Sigmoid colon (tissue), 7 donors: Measurements from ENCODE around the gene COLQ. TPM values are rescaled to one million over a fixed set of nuclear protein-coding genes. Genes with fewer than 3 reads are reported as not detected.

Experiments used
- DNase-seq: peaks from one replicate; pipeline ENCODE4 v3.0.0-alpha.2; 2019
- H3K27ac ChIP-seq, 4 donors: fragments of 200-600 bp; sonication (generic); one replicate each; pipeline ENCODE4 v1.5.1; 2016 to 2019; ENCODE audit warnings: mild to moderate bottlenecking in 1 of 4
- H3K27me3 ChIP-seq, 3 donors: fragments of 200-600 bp; sonication (generic); one replicate each; pipeline ENCODE4 v1.5.1; 2019; ENCODE audit warnings: mild to moderate bottlenecking in 1 of 3
- H3K36me3 ChIP-seq, 4 donors: fragments of 200-600 bp; sonication (generic); one replicate each; pipeline ENCODE4 v1.5.1; 2016 to 2019
- H3K4me1 ChIP-seq, 4 donors: fragments of 200-600 bp; sonication (generic); one replicate each; pipeline ENCODE4 v1.5.1; 2017 to 2019
- H3K4me3 ChIP-seq, 4 donors: fragments of 200-600 bp; sonication (generic); one replicate each; pipeline ENCODE4 v1.5.1; 2017 to 2019; ENCODE audit warnings: mild to moderate bottlenecking in 2 of 4, moderate library complexity in 1 of 4
- H3K9me3 ChIP-seq, 4 donors: fragments of 200-600 bp in 3 of 4; sonication (generic) in 3 of 4; one replicate each; pipeline versions ENCODE4 v1.5.1 to v1.6.1; 2013 to 2019
- CTCF ChIP-seq, 4 experiments: fragments of 450-650 bp in 3 of 4; fragments of 200-600 bp in 1 of 4; IDR thresholded peaks; one replicate each; pipeline ENCODE4 v1.5.1; 2016 to 2019; ENCODE audit warnings: antibody characterized with exemption in 4 of 4, mild to moderate bottlenecking in 3 of 4, moderate library complexity in 2 of 4
- EP300 ChIP-seq, 4 donors: sonication (generic); formaldehyde crosslinking; IDR thresholded peaks; one replicate each; pipeline ENCODE4 v1.6.1; 2017; ENCODE audit warnings: antibody characterized with exemption in 4 of 4
- POLR2A ChIP-seq, 2 donors: fragments of 450-650 bp; IDR thresholded peaks; one replicate each; pipeline ENCODE4 v1.6.1; 2016; ENCODE audit warnings: antibody characterized with exemption in 2 of 2, mild to moderate bottlenecking in 2 of 2, moderate library complexity in 2 of 2
- POLR2AphosphoS5 ChIP-seq, 4 donors: sonication (generic); formaldehyde crosslinking; IDR thresholded peaks; one replicate each; pipeline ENCODE4 v1.6.1; 2017; ENCODE audit warnings: antibody characterized with exemption in 4 of 4
- WGBS, 2 donors: extraction: QIAGEN DNeasy Blood & Tissue Kit; methylation state at CpG; one replicate each; pipeline ENCODE4 v1.1.7; 2013; 5-methylcytosine and 5-hydroxymethylcytosine counted together
- intact Hi-C: fragments of 100-400 bp; cut with DNase I; formaldehyde crosslinking; loops from one replicate; pipeline ENCODE4 v1.15.1; 2023
- polyA plus RNA-seq, 3 donors: library from polyadenylated mRNA; stranded (reverse); fragments of 200-250 nt; gene quantifications; one replicate each; pipeline ENCODE4 v1.2.3, GENCODE V29; 2013
- total RNA-seq, 4 donors: library from RNA; depleted of rRNA; stranded (reverse); fragments of >200 nt; gene quantifications; one replicate each; pipeline ENCODE4 v1.1.0, GENCODE V29; 2016
- donor health status: healthy with polysubstance abuse.
- donor health status: Bipolar disorder and iron deficiency.
- donor health status: healthy.

Gene COLQ
- total and polyA plus RNA-seq, 7 donors, result 0.69 to 5.3 (median 1.9) TPM; not detected in 1

DNA sequence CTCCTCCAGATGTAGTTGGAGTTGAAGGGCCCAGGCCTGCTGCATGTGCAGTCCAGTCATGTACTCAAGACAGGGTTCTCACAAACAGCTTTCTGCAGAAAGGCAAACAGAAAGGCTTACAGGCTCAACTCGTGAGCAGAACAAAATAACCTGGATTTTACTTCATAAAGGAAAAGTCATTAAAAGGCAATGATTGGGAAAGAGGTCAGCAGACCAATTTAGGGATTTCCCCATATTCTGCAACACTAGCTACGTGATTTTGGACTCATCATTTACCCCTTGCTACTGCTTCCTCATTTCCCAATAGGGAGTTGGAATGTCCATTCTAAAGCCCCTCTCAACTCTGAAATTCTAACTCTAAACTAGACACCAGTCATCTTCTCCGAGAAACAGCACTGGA, 112.3 kb downstream of the COLQ start:
- TF ChIP-seq POLR2A (IDR thresholded peaks at IDR 0.05) (no peak), EP300 (IDR thresholded peaks at IDR 0.05) (no peak), CTCF (IDR thresholded peaks at IDR 0.05) (no peak), POLR2AphosphoS5 (IDR thresholded peaks at IDR 0.05) (no peak)
- Histone ChIP-seq H3K4me3 (no peak overlapping the region), H3K9me3 (no peaks in the 10 kb centered on the region), H3K36me3 (peaks cover 0 to 55% (median 14%) of the 10 kb centered on the region in 4 donors), H3K4me1 (no peaks in the 10 kb centered on the region), H3K27me3 (no peaks in the 10 kb centered on the region), H3K27ac (no peak overlapping the region)
- no peak for DNase-seq
- WGBS, 2 donors, result 81 to 90% methylated on average over 3 of the region's 3 CpGs
- intact Hi-C loops, result loop anchor here (5.0 kb wide), 1 partner anchor 207 kb away; no protein-coding TSS in a partner anchor

DNA sequence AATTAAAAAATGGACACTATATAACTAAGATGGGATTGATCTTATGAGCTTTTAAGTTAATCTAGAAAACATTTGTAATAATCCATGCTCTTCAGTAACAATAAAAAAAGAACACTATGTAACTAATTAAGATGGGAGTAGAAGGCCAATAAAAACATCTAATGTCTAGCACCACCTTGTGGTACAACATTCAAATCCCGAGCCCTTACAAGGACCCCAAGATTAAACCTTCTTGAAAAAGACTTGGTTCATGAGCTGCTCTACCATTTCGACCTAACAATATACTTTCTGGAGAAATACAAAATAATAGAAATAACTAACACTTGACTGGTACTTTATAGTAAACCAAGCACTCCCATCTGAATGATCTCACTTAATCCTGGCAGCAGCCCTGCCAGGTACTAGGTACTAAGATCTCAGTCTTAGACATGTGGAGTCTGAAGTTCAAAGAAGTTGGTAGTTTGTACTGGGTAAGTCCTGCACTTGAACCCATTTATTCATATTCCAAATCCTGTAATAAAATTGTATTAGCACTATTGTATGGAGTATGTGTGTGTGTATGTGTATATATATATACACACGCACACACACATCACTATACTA, 116.0 kb downstream of the COLQ start:
- DNase-seq, result no peak
- no peaks in the 10 kb centered on the region for H3K4me1 ChIP-seq
- H3K27ac ChIP-seq, result no peak overlapping the region
- no peak overlapping the region for H3K4me3 ChIP-seq
- H3K9me3 ChIP-seq, result no peaks in the 10 kb centered on the region
- H3K36me3 ChIP-seq, result peaks cover 0 to 19% (median 2%) of the 10 kb centered on the region in 4 donors
- 34 to 51% methylated on average over 3 of the region's 3 CpGs for WGBS, 2 donors
- H3K27me3 ChIP-seq, result no peaks in the 10 kb centered on the region
- TF ChIP-seq CTCF (IDR thresholded peaks at IDR 0.05), result peak in 3 of 4 experiments; percentile 30 to 55 (median 33)
- no peak for TF ChIP-seq EP300 (IDR thresholded peaks at IDR 0.05)
- no peak for TF ChIP-seq POLR2AphosphoS5 (IDR thresholded peaks at IDR 0.05)
- intact Hi-C loops, result loop anchor here (1.0 to 5.0 kb wide), 2 partner anchors 137 to 203 kb away; no protein-coding TSS in a partner anchor

DNA sequence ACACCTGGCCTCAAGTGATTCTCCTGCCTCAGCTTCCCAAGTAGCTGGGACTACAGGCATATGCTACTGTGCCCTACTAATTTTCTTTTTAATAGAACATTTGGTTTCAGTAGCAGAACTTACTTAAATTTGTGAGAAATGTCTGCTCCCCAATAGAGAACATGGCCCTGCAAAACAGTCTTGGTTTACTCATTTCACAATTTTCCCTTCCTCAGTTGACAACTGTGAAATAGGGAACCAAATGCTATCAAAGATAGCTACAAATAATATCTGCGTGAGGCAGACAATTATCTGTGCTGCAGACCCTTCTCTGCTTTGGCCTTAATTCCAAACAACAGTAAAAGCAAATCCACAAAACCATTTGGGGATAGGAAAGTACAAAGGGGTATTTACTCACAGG, 116.7 kb downstream of the COLQ start:
- H3K36me3 ChIP-seq, result peaks cover 0 to 11% (median 0%) of the 10 kb centered on the region in 4 donors
- intact Hi-C loops, result loop anchor here (1.0 to 5.0 kb wide), 2 partner anchors 136 to 202 kb away; no protein-coding TSS in a partner anchor
- 78 to 99% methylated on average over 1 of the region's 1 CpG for WGBS, 2 donors
- no peak overlapping the region for H3K4me3 ChIP-seq
- no peak for DNase-seq
- H3K4me1 ChIP-seq, result no peaks in the 10 kb centered on the region
- TF ChIP-seq CTCF (IDR thresholded peaks at IDR 0.05) (no peak), EP300 (IDR thresholded peaks at IDR 0.05) (no peak)
- H3K27me3 ChIP-seq, result no peaks in the 10 kb centered on the region
- no peak overlapping the region for H3K27ac ChIP-seq
- H3K9me3 ChIP-seq, result no peaks in the 10 kb centered on the region

DNA sequence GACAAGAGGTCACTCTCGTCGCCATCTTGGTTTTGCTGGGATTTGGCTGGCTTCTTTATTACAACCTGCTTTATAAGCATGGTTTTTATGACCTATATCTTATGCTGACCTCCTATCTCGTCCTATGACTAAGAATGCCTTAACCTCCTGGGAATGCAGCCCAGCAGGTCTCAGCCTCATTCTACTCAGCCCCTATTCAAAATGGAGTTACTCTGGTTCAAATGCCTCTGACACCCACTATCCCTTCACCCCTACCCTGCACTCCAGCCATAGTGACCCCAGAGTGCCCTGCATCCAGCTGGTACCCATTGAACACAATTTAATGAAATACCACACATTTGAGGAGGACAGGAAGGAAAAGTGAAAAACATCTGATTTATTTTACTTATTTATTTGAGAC, 117.5 kb downstream of the COLQ start:
- WGBS, 2 donors, result 76 to 83% methylated on average over 3 of the region's 3 CpGs
- no peak for DNase-seq
- H3K4me1 ChIP-seq, result no peaks in the 10 kb centered on the region
- no peak for TF ChIP-seq EP300 (IDR thresholded peaks at IDR 0.05)
- no peak for TF ChIP-seq CTCF (IDR thresholded peaks at IDR 0.05)
- TF ChIP-seq POLR2A (IDR thresholded peaks at IDR 0.05), result no peak
- TF ChIP-seq POLR2AphosphoS5 (IDR thresholded peaks at IDR 0.05), result no peak
- H3K9me3 ChIP-seq, result no peaks in the 10 kb centered on the region
- H3K4me3 ChIP-seq, result no peak overlapping the region
- peaks cover 0 to 3% (median 0%) of the 10 kb centered on the region in 4 donors for H3K36me3 ChIP-seq
- H3K27ac ChIP-seq, result no peak overlapping the region
- H3K27me3 ChIP-seq, result no peaks in the 10 kb centered on the region
- intact Hi-C loops, result no loop called here

- Histone ChIP-seq H3K4me3 (no peak overlapping the region), H3K27ac (no peak overlapping the region), H3K27me3 (no peaks in the 10 kb centered on the region), H3K4me1 (no peaks in the 10 kb centered on the region), H3K36me3 (no peaks in the 10 kb centered on the region), H3K9me3 (no peaks in the 10 kb centered on the region)
- 64 to 71% methylated on average over 3 of the region's 3 CpGs for WGBS, 2 donors
- no peak for TF ChIP-seq CTCF (IDR thresholded peaks at IDR 0.05)
- no peak for DNase-seq
- intact Hi-C loops, result no loop called here
Measured at GRCh38 chr3:15403495-15403894, 118.0 kb downstream of the COLQ start.
